ENCODE data around the gene KCNIP1.

The KCNIP1 gene

GRCh38 chr5:170483701-170484458 lies 19.9 kb upstream of the KCNIP1 start:
- no peak for DNase-seq

DNA sequence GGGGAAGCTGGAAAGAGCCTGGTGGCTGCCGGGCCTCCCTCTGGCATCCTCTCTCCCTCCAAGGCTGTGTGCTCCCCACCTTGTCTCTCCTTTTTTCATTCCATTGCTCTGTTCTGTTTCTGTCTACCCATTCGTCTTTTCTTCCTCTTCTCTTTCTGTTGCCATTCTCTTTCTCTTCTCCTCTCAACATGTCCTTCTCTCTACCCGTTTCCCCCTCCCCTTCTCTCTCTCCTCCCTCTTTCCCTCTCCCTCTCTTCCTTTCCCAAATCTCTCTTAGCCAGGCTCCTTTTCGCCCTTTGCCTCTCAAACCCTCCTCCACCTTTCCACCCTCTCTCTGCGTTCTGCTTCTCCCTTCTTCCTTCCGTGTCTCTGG lies 19.4 kb upstream of the KCNIP1 start:
- DNase-seq: no peak

DNA sequence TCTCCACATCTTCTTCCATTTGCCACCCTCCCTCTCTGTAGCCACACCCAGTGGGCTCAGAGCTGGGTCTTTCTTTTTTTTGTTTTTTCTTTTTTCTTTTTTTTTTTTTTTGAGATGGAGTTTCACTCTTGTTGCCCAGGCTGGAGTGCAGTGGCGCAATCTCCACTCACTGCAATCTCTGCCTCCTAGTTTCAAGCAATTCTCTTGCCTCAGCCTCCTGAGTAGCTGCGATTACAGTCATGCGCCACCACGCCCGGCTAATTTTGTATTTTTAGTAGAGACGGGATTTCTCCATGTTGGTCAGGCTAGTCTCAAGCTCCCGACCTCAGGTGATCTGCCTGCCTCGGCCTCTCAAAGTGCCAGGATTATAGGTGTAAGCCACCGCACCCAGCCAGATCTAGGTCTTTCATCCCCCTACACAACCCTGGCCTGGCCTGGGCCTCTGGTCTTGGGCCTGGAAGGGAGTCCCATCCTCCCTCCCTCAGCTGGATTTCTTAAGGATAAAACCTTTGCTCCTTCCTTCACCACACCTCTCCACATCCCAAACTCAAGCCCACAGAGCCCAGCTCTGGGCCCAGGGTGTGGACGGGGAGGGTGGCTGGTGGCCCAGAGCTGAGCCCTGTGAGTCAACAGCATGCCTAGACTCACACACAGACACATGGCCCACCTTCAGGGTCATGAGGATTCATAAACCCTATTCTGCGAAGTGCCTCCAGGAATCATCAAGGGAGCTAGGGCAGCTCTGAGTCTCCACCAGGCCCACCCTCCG lies 18.8 kb upstream of the KCNIP1 start:
- DNase-seq: no peak

GRCh38 chr5:170485616-170485911 lies 18.3 kb upstream of the KCNIP1 start:
- no peak for DNase-seq

- no peak for DNase-seq
These were observed 17.4 kb upstream of the KCNIP1 start for GRCh38 chr5:170486371-170486770.

DNA sequence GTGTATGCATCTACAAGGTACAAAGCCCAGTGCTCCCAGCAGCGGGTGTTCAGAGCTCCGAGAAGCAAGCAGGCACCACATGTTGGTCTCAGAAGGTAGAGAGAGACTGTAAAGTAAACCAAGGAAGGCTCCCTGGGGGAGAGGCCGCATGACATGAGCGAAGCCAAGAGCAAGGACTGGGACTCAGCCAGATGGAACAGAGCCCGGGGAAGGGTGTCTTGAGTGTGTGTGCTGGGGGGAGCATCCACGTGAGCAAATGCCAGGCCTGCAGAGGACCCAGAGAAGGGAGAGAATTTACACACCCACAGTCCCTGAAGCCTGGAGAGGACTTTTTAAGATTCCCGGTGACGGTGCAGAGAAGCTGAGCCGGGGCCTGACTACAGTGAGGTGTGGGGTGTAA lies 15.2 kb upstream of the KCNIP1 start:
- DNase-seq: no peak

GRCh38 chr5:170489199-170489598 lies 14.6 kb upstream of the KCNIP1 start:
- DNase-seq: no peak

DNA sequence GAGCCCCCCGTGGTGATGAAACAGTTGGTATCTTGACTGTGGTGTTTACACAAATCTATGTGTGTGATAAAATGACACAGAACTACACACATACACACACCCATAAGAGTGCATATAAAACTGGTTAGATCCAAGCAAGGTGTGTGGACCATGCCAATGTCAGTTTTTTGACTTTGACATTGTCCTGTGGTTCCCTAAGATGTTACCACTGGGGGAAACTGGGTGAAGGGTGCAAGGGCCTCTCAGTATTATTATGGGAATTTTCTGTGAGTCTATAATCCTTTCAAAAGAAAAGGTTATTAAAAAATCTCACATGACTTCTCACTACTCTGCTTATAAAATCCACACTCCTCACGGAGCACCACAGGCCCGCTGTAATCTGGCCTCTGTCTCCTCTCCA lies 13.4 kb upstream of the KCNIP1 start:
- no peak for DNase-seq

GRCh38 chr5:170491479-170491878 lies 12.3 kb upstream of the KCNIP1 start:
- DNase-seq: no peak

GRCh38 chr5:170493028-170493820 lies 10.6 kb upstream of the KCNIP1 start:
- no peak for DNase-seq

GRCh38 chr5:170494041-170494440 lies 9.8 kb upstream of the KCNIP1 start:
- no peak for DNase-seq

GRCh38 chr5:170495825-170496661 lies 7.8 kb upstream of the KCNIP1 start:
- no peak for DNase-seq

DNA sequence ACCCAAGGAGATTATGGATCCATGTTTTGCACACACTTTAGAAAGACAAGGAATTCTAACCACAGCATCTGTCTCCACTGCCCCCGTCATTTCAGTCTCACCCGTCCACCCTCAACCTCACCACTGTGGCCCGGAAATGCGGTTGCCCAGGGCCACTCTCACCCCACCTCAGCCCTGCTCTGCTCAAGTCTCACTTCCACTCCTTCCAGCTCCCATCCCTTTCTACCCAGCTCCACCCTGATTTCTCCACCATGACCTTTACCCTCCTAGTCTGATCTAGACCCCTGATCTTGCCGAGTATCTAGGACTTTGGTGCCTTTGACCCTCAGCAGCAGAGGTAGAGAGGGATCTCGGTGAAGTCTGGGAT lies 7.2 kb upstream of the KCNIP1 start:
- DNase-seq: no peak

DNA sequence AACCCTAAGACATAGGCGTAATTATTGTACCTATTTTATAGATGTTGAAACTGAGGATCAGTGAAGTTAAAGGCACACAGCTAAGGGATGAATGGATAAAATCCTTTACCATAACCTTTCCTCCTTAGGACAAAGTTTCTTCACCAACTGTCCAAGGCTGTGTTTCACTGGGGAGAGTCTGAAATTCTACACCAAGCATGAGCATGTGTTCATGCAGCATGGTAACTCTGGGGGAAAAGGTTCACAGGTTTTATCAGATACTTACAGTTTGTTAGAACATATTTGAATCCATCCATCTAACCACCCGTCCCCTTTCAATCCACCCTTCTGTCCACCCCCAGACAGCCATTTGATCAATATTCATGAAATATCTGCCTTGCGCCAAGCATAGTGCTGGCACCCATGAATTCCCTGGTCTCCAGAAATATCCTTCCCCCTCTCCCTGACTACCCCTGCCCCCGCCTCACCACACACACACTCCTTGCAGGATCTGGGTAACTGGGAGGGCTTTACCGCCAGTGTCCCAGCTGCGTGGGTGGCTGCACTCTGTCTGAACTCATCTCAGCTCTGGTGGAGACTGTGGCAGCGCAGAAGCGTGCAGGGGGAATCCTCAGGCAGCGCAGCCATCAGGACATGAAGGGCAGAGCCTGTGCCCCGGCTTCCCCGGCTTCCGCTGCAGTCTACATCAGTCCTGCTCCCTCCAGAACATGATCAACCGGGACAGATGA lies 6.3 kb upstream of the KCNIP1 start:
- no peak for DNase-seq

DNA sequence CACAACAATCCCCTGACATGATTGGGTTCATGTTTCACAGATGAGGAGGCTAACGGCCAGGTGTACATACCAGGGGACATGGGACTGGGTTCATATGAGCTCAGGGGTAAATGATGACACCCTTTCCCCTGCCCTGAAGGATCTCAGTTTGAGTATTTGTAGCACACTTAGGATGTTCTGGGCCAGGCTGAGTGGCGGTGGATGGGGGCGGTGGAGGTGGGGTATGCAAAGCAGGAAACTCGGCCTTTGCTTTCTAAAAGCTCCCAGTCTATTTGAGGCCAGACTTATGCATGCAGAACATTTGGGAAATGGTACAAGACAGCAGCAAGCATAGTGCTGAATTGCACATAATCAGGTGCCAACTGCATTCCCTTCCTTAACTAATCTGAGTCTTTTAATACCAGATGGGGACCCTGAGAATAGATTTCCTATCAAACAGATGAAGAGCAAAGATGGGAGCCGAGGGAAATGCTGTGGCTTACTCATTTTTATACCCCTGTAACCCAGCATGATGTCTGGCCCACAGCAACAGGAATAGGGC lies 4.9 kb upstream of the KCNIP1 start:
- DNase-seq: no peak

- DNase-seq: no peak
These were observed 4.2 kb upstream of the KCNIP1 start for GRCh38 chr5:170499621-170500020.

- no peak for DNase-seq
These were observed 2.5 kb upstream of the KCNIP1 start for GRCh38 chr5:170501361-170501760.

DNA sequence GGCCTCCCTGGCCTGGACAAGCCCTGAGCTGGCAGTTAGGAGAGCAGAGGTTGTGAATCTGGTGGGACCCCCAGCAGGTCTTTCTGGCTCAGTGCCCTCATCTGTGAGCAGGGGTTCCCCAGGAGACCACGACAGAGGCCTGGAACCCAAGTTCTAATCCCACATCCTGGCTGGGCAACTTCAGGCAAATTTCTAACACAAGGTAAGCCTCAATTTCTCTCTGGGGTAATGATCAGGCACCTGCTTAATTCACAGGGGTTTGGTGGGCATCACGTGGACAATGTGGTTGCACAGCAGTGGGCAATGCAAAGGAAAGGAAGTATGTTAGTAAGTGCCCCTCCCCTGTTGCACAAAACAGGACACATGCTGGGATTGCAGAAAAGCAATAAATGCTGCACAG lies 1.9 kb upstream of the KCNIP1 start:
- no peak for DNase-seq

DNA sequence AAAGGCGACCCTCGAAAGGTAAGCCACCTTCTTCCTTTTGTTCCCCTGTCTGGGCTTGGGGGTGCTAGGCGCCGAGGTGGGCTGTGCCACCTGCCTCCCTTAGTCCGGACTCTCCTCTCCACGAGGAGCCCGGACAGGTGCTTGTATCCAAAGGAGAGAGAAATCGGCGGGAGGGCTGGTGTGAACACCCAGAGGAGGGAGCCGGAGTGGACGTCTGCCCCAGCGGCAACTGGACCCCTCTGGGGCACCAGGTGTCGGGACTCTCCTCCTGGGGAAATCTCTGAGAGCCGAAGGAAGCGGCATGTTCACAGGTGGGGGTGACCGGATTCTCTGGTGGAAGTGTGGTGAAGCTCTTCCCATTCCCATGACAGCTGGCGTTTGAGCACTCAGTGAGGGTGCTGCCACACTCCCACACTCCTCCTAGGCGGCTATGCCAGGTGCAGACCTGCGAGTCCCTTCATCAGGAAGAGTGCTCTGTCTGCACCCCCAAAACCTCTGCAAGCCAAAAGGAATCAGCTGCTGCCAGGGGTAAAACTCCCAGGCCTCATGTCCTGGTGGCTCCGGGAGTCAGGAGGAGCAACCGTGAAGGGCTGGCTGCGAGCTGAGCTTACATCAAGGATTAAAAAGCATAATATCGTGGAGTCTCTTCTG lies 921 bp downstream of the KCNIP1 start:
- DNase-seq: no peak

DNA sequence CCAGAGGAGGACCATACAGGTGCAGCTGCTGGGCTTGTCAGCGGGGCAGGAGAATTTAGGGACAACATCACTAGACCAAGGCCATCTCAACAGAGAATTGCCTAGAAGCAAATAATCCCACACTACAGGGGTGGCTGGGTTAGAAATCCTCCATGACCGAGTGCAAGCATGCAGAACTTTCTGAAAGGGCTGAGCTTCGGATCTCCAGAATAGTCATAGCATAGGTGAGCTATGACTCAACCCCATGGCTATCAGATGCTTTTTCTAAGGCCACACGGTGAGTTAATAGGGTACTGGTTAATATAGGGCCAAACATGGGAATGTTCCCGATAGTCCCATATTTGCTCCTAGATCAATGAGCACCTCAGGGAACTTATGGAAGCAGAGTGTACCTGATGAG lies 4.2 kb downstream of the KCNIP1 start:
- no peak for DNase-seq

GRCh38 chr5:170508660-170509347 lies 5.0 kb downstream of the KCNIP1 start:
- no peak for DNase-seq

Data from NCI-H2227 treated with DMSO at 0.1 percent for 48 hours (cell line).